ENCODE results near the gene SLC5A10. TPM values are rescaled to one million over a fixed set of nuclear protein-coding genes. Genes with fewer than 3 reads are reported as not detected.
"Not testable (repeated sequence)": the region's sequence is repeated elsewhere in the genome, so short reads cannot be mapped to it uniquely, and the experiment has no call there.

Gene SLC5A10
- total and polyA plus RNA-seq, 9 donors = 0.05 to 0.38 (median 0.15) TPM; not detected in 5

GRCh38 chr17:19017804-19018599 lies 66.0 kb downstream of the SLC5A10 start:
- Histone ChIP-seq H3K27me3 (no peaks in the 10 kb centered on the region), H3K27ac (no peak overlapping the region), H3K36me3 (no peaks in the 10 kb centered on the region), H3K4me3 (no peak overlapping the region), H3K9me3 (no peaks in the 10 kb centered on the region), H3K4me1 (ENCODE audit: insufficient read depth) (no peaks in the 10 kb centered on the region)
- DNase-seq = peak in 1 of 5 donors; percentile 12
- TF ChIP-seq POLR2A (IDR thresholded peaks at IDR 0.05) (no peak), EP300 (IDR thresholded peaks at IDR 0.05) (no peak)
- intact Hi-C loops (cut with DNase I) = no loop called here
- 83 to 86% (median 85%) methylated on average over 15 to 16 of the region's 16 CpGs for WGBS, 3 donors

GRCh38 chr17:19018600-19018950 lies 66.6 kb downstream of the SLC5A10 start:
- no peak for TF ChIP-seq EP300 (IDR thresholded peaks at IDR 0.05)
- TF ChIP-seq, protein P1, sequence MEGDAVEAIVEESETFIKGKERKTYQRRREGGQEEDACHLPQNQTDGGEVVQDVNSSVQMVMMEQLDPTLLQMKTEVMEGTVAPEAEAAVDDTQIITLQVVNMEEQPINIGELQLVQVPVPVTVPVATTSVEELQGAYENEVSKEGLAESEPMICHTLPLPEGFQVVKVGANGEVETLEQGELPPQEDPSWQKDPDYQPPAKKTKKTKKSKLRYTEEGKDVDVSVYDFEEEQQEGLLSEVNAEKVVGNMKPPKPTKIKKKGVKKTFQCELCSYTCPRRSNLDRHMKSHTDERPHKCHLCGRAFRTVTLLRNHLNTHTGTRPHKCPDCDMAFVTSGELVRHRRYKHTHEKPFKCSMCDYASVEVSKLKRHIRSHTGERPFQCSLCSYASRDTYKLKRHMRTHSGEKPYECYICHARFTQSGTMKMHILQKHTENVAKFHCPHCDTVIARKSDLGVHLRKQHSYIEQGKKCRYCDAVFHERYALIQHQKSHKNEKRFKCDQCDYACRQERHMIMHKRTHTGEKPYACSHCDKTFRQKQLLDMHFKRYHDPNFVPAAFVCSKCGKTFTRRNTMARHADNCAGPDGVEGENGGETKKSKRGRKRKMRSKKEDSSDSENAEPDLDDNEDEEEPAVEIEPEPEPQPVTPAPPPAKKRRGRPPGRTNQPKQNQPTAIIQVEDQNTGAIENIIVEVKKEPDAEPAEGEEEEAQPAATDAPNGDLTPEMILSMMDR (IDR thresholded peaks at IDR 0.05) = no peak
- TF ChIP-seq POLR2A (IDR thresholded peaks at IDR 0.05) = no peak
- WGBS, 3 donors = 69 to 82% (median 77%) methylated on average over 6 of the region's 6 CpGs
- intact Hi-C loops (cut with DNase I) = no loop called here

GRCh38 chr17:19019041-19019941 lies 67.3 kb downstream of the SLC5A10 start:
- Histone ChIP-seq H3K27me3 (no peaks in the 10 kb centered on the region), H3K36me3 (no peaks in the 10 kb centered on the region), H3K4me3 (no peak overlapping the region), H3K9me3 (no peaks in the 10 kb centered on the region), H3K27ac (no peak overlapping the region), H3K4me1 (ENCODE audit: insufficient read depth) (no peaks in the 10 kb centered on the region)
- intact Hi-C loops (cut with DNase I) = no loop called here
- 39 to 62% (median 44%) methylated on average over 18 to 27 of the region's 27 CpGs for WGBS, 3 donors
- TF ChIP-seq POLR2A (IDR thresholded peaks at IDR 0.05) = no peak
- no peak for TF ChIP-seq EP300 (IDR thresholded peaks at IDR 0.05)
- TF ChIP-seq, protein P1 (IDR thresholded peaks at IDR 0.05) = no peak
- no peak for DNase-seq

More at GRCh38 chr17:19018600-19018950, 66.6 kb downstream of the SLC5A10 start:
- Histone ChIP-seq H3K36me3 (no peaks in the 10 kb centered on the region), H3K9me3 (no peaks in the 10 kb centered on the region), H3K27me3 (no peaks in the 10 kb centered on the region), H3K4me1 (ENCODE audit: insufficient read depth) (no peaks in the 10 kb centered on the region), H3K4me3 (no peak overlapping the region), H3K27ac (no peak overlapping the region)
- DNase-seq = no peak

- H3K36me3 ChIP-seq = no peaks in the 10 kb centered on the region
- no peaks in the 10 kb centered on the region for H3K27me3 ChIP-seq
- DNase-seq = no peak
- no peaks in the 10 kb centered on the region for H3K4me1 ChIP-seq (ENCODE audit: insufficient read depth)
- TF ChIP-seq EP300 (IDR thresholded peaks at IDR 0.05) (no peak), POLR2A (IDR thresholded peaks at IDR 0.05) (no peak)
- TF ChIP-seq, protein P1 (IDR thresholded peaks at IDR 0.05) = no peak
- H3K9me3 ChIP-seq = no peaks in the 10 kb centered on the region
- 86 to 91% (median 90%) methylated on average over 3 of the region's 3 CpGs for WGBS, 3 donors
- intact Hi-C loops (cut with DNase I) = no loop called here
- H3K27ac ChIP-seq = no peak overlapping the region
- H3K4me3 ChIP-seq = no peak overlapping the region
These were observed 68.1 kb downstream of the SLC5A10 start for GRCh38 chr17:19020016-19020415.

GRCh38 chr17:19021011-19021621 lies 69.2 kb downstream of the SLC5A10 start:
- not testable (repeated sequence) for DNase-seq, H3K9me3 ChIP-seq
- 78 to 92% (median 85%) methylated on average over 4 to 7 of the region's 7 CpGs for WGBS, 3 donors

More at GRCh38 chr17:19021011-19021621, 69.2 kb downstream of the SLC5A10 start:
- H3K27ac ChIP-seq; H3K4me1 ChIP-seq (ENCODE audit: insufficient read depth); H3K4me3 ChIP-seq; intact Hi-C loops (cut with DNase I); H3K27me3 ChIP-seq; H3K36me3 ChIP-seq: not testable (repeated sequence)

All from ovary (tissue), 9 donors.